GM19193 (cell line): Measurements from ENCODE around the gene NDEL1.

Experiments
- POLR2A ChIP-seq: IDR thresholded peaks from 4 replicates; pipeline ENCODE4 v1.6.1; 2011; ENCODE audit not compliant: insufficient read depth, insufficient read length; ENCODE audit errors: extremely low read depth

Gene NDEL1

DNA sequence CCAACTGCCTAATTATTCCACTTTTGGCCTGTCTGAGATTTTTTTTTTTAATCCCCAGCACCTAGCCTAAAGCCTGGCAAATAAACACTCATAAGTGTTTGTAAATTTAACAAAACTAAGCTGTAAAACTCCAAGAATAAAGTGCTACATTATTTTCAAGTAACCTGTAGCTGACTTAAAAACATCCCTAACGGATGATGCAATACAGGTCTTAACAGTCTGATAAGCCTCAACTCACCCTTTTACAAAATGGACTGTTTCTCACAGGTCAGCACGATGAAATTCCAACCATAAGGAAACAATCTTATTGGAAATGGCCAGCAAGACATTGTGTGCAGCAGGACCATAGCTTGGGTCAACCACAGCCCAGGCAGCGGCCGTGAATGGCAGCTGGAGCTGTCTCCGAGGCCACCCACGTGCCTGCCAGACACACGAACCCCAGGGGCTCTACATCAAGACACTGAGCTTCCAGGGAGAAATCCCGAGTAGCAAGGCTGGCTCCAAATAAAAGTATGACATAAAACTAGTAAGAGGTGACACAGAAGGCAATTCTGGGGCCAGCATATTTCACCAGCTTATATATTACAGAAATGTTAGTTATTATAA, 58.9 kb downstream of the NDEL1 start:
- no peak for TF ChIP-seq POLR2A

DNA sequence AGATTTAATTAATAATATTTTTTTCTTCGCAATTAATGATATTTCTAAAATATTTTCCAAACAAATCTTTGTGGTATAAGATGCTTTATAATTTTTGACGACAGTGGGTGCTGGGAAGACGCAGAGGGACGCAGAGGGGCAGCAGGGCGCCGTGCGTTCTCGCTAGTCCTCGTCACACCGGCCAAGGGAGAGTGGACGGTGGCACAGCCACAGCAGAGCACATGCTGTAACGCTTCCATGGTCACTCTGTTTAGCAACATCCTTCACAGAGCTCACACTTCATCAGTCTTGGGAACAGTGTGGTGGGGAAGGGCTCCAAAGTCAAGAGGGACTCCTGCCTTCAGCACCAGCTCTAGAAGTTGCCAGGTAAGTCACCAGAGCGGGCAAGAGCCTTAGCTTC, 60.4 kb downstream of the NDEL1 start:
- no peak for TF ChIP-seq POLR2A

DNA sequence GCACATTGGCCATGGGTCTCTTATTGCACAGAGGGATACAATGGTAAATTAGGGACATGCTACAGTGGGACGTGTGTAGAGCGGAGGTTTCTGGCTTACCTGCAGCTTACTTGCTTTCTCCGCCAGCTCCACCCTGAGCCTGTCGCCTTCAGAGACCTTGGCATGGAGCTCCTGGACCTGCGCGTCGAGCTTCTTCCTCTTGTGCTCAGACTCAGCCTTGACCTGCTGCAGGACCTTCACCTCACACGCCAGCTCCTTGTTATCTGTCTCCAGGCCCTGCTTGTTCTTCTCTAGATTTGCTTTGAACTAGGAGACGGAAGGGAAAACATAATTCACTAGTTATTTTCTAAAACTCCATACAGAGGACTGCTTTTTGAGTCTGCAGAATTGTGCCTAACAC, 63.5 kb downstream of the NDEL1 start:
- no peak for TF ChIP-seq POLR2A

- TF ChIP-seq POLR2A: no peak
These were observed 63.9 kb downstream of the NDEL1 start for GRCh38 chr17:8499614-8500013.

- no peak for TF ChIP-seq POLR2A
These were observed 64.9 kb downstream of the NDEL1 start for GRCh38 chr17:8500609-8501008.

DNA sequence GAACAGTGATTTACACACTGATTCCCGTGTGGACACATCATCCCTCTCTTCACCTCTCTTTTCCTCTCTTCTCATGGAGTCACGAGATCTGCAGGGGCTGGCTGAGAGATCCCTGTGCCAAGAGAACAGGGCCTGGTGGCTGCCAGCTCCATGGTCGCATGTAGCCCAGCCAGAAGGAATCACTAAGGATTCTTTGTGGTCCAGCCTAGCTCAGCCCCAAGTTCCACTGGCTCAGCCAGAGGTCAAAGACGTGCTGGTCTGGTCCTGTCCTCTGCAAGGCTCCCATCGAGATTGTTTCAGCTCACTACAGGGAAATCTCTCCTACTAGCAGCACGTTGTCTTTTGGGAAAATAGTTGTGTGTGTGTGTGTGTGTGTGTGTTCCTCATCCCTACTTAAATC, 66.4 kb downstream of the NDEL1 start:
- TF ChIP-seq POLR2A: no peak

DNA sequence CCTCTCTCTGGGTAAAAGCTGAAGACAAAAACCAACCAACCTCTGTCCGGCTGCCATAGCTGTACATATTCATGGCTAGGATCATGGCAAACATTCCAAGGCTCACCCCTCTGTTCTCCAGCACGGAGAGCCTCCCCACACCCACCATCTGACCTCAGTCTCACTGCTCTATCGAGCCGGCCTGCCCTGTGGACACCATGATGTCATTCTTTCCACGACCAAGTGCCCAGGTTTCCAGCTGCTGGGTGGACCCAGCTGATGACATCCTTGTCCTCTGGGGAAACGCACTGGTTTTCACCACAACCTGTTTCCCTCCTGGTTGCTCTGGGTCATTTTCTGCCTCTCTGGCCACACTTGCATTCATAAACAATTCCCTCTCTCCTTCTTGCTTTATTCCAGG, 67.7 kb downstream of the NDEL1 start:
- TF ChIP-seq POLR2A: no peak

DNA sequence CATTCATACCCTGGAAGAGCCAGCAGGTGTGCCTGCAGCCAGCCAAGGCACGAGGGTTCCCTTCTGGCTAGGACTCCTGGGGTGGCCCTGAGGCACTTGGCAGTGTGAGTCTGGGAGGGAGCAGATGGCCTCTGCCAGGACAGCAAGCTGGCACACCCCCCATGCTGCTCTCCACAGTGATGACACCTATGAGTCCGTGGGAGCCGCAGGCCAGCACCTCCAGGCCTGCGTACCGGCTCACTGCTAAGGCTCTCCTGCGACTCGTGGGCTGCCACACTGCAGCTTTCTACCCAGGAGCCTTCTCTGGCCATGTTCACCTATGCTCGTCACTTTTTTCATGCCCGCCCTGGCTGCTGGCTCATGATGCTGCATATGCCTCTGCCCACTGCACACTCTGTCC, 68.1 kb downstream of the NDEL1 start:
- TF ChIP-seq POLR2A: no peak

DNA sequence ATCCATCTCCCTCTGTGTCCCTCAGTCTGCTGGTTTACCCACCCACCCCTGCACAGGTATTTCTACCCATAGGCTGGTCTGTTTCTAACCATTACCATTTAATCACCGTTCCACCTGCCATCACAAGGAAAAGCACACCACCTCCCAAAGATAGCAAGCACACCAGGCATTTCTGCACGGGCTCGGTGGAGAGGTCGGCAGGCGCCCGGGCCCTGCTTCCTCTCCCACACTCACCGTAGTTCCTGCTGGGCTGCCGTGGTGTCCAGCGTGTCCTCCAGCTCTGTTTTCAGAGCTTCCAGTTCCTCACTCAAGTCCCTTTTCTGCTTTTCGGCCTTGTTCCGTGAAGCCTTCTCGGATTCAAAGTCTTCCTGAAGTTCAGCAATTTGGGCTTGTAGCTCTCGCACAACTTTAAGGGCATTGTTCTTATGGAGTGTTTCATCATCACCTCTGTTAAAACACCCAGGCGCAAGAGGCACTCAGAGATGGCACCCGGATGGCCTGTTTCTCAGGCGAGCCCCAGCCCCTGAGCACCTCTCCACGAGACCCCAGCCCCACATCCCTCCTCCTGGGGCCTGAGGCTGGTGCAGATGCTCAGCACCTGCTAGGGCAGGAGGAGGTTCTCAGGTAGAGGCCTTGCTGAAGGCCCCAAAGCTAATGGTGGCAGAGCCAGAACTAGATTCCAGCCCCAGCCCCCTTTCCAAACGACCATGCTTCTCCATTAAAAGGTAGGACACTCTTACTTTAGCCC, 69.0 kb downstream of the NDEL1 start:
- no peak for TF ChIP-seq POLR2A

GRCh38 chr17:8506145-8506544, 70.5 kb downstream of the NDEL1 start:
- no peak for TF ChIP-seq POLR2A

GRCh38 chr17:8514801-8515200, 79.1 kb downstream of the NDEL1 start:
- TF ChIP-seq POLR2A: no peak
